HG03045 (cell line): ENCODE results near the gene CDCP1.
"Not testable (repeated sequence)": the region's sequence is repeated elsewhere in the genome, so short reads cannot be mapped to it uniquely, and the experiment has no call there.

ENCODE experiments used
- ATAC-seq: cut with Tn5 transposase; IDR thresholded peaks from one replicate; pipeline ENCODE4 v1.9.1; 2021; ENCODE audit warnings: mild to moderate bottlenecking, moderate library complexity; ENCODE audit not compliant: unreplicated experiment

Gene CDCP1

GRCh38 chr3:45173776-45174175, 27.6 kb upstream of the CDCP1 start:
- no peak for ATAC-seq

- no peak for ATAC-seq
Observed at GRCh38 chr3:45171283-45171682, 25.1 kb upstream of the CDCP1 start.

GRCh38 chr3:45170096-45170495, 23.9 kb upstream of the CDCP1 start:
- no peak for ATAC-seq

GRCh38 chr3:45169125-45169904, 23.1 kb upstream of the CDCP1 start:
- no peak for ATAC-seq

- no peak for ATAC-seq
Observed at GRCh38 chr3:45168451-45168850, 22.3 kb upstream of the CDCP1 start.

- ATAC-seq = peak; percentile 66
Observed at GRCh38 chr3:45167011-45167911, 21.1 kb upstream of the CDCP1 start.

- no peak for ATAC-seq
Observed at GRCh38 chr3:45166321-45166879, 20.2 kb upstream of the CDCP1 start.

GRCh38 chr3:45165497-45166283, 19.5 kb upstream of the CDCP1 start:
- ATAC-seq = no peak

GRCh38 chr3:45164056-45164455, 17.9 kb upstream of the CDCP1 start:
- ATAC-seq = no peak

GRCh38 chr3:45163481-45163880, 17.3 kb upstream of the CDCP1 start:
- ATAC-seq = no peak

GRCh38 chr3:45154641-45155147, 8.5 kb upstream of the CDCP1 start:
- no peak for ATAC-seq

- no peak for ATAC-seq
Observed at GRCh38 chr3:45153658-45154437, 7.7 kb upstream of the CDCP1 start.

GRCh38 chr3:45152307-45152706, 6.1 kb upstream of the CDCP1 start:
- no peak for ATAC-seq

GRCh38 chr3:45151100-45151499, 4.9 kb upstream of the CDCP1 start:
- ATAC-seq = no peak

GRCh38 chr3:45148921-45149320, 2.7 kb upstream of the CDCP1 start:
- no peak for ATAC-seq

- no peak for ATAC-seq
Observed at GRCh38 chr3:45145223-45145622, 955 bp downstream of the CDCP1 start.

GRCh38 chr3:45143673-45144671, 2.2 kb downstream of the CDCP1 start:
- ATAC-seq = no peak

GRCh38 chr3:45140770-45141155, 5.4 kb downstream of the CDCP1 start:
- not testable (repeated sequence) for ATAC-seq
